H1 (cell line): ENCODE measurements around the gene FBN1. TPM values are rescaled to one million over a fixed set of nuclear protein-coding genes. Genes with fewer than 3 reads are reported as not detected.

Experiments
- CTCF ChIA-PET: fragments of 300-600 bp; sonication (Branson Sonifier 250); formaldehyde crosslinking; loops from one replicate; lab custom pipeline; 2021; ENCODE audit not compliant: partially characterized antibody; lab: Charles Lee
- POLR2A ChIA-PET: fragments of 300-600 bp; sonication (Branson Sonifier 250); formaldehyde crosslinking; loops from one replicate; lab custom pipeline; 2021; ENCODE audit warnings: inconsistent platforms; ENCODE audit not compliant: partially characterized antibody; lab: Charles Lee
- DNase-seq, 2 experiments: peaks; one replicate each; pipeline versions ENCODE4 v3.0.0 to v3.0.0-alpha.2; 2010 to 2022; ENCODE audit warnings: low spot score in 2 of 2, low read depth in 1 of 2, mixed read lengths in 1 of 2
- FAIRE-seq: peaks from 2 replicates; lab custom pipeline; 2011; peaks lifted over from hg19 to GRCh38; lab: Jason Lieb, UNC
- H2AFZ ChIP-seq: 2 replicates; pipeline ENCODE4 v1.8.1; 2012; ENCODE audit warnings: low read length, inconsistent platforms
- H2AK5ac ChIP-seq: 2 replicates; pipeline ENCODE4 v1.6.1; 2013; ENCODE audit warnings: low read depth, low read length
- H2BK120ac ChIP-seq: replicated peaks from 2 replicates; pipeline ENCODE3; 2013; ENCODE audit warnings: low read depth, low read length, inconsistent platforms
- H2BK12ac ChIP-seq: 2 replicates; pipeline ENCODE4 v1.6.1; 2013; ENCODE audit warnings: low read depth, low read length
- H2BK15ac ChIP-seq: 2 replicates; pipeline ENCODE4 v1.6.1; 2013; ENCODE audit warnings: low read length
- H2BK20ac ChIP-seq: 2 replicates; pipeline ENCODE4 v1.6.1; 2013; ENCODE audit warnings: low read length
- H2BK5ac ChIP-seq: 2 replicates; pipeline ENCODE4 v1.6.1; 2013; ENCODE audit warnings: low read depth, low read length
- H3K14ac ChIP-seq: 2 replicates; pipeline ENCODE4 v1.6.1; 2013; ENCODE audit warnings: inconsistent platforms; ENCODE audit not compliant: insufficient read length
- H3K18ac ChIP-seq: 2 replicates; pipeline ENCODE4 v1.6.1; 2013; ENCODE audit warnings: low read length; ENCODE audit errors: extremely low read depth
- H3K23ac ChIP-seq: 2 replicates; pipeline ENCODE4 v1.6.1; 2013; ENCODE audit warnings: inconsistent platforms; ENCODE audit not compliant: insufficient read length
- H3K23me2 ChIP-seq: 2 replicates; pipeline ENCODE4 v1.6.1; 2013; ENCODE audit warnings: low read depth, low read length
- H3K27ac ChIP-seq: 2 replicates; pipeline ENCODE4 v1.6.1; 2011; ENCODE audit warnings: low read depth, low read length, inconsistent platforms
- H3K27me3 ChIP-seq, 4 experiments: replicated peaks in 1 of 4; 1 replicate in 1 of 4; 2 replicates in 3 of 4; pipeline versions ENCODE4 v1.6.1 to v1.8.1; 2011 to 2013; ENCODE audit warnings: low read length in 3 of 4, mild to moderate bottlenecking in 3 of 4, inconsistent platforms in 2 of 4, mixed read lengths in 2 of 4, moderate library complexity in 1 of 4; ENCODE audit not compliant: control insufficient read depth in 3 of 4, insufficient read depth in 3 of 4; ENCODE audit errors: extremely low read depth in 1 of 4
- H3K36me3 ChIP-seq, 4 experiments: 2 replicates each; pipeline versions ENCODE4 v1.6.1 to v1.8.1; 2011 to 2013; ENCODE audit warnings: mild to moderate bottlenecking in 4 of 4, low read length in 3 of 4, moderate library complexity in 2 of 4, control low read depth in 1 of 4, inconsistent platforms in 1 of 4; ENCODE audit not compliant: insufficient read depth in 4 of 4, control insufficient read depth in 2 of 4
- H3K4ac ChIP-seq: replicated peaks from 2 replicates; pipeline ENCODE3; 2013; ENCODE audit warnings: low read length, low read depth, mixed read lengths, inconsistent platforms; ENCODE audit not compliant: insufficient read length
- H3K4me1 ChIP-seq, 4 experiments: replicated peaks in 1 of 4; 1 replicate in 1 of 4; 2 replicates in 3 of 4; pipeline versions ENCODE4 v1.6.1 to v1.8.1; 2011 to 2013; ENCODE audit warnings: low read length in 3 of 4, inconsistent platforms in 2 of 4, mixed read lengths in 1 of 4; ENCODE audit not compliant: insufficient read depth in 4 of 4, control insufficient read depth in 3 of 4
- H3K4me2 ChIP-seq, 2 experiments: 2 replicates each; pipeline versions ENCODE4 v1.6.1 to v1.8.1; 2011 to 2013; ENCODE audit warnings: low read depth in 2 of 2, low read length in 2 of 2, control low read depth in 1 of 2, inconsistent platforms in 1 of 2, mild to moderate bottlenecking in 1 of 2; ENCODE audit not compliant: insufficient read depth in 1 of 2
- H3K4me3 ChIP-seq, 4 experiments: fragments of 200-600, 300-600 bp in 1 of 4; sonication (generic), shearing (Covaris generic), sonication (Bioruptor Twin) in 1 of 4; 2 replicates each; pipeline versions ENCODE4 v1.5.1 to v1.8.1; 2011 to 2016; ENCODE audit warnings: low read length in 4 of 4, low read depth in 3 of 4, control low read depth in 2 of 4, inconsistent platforms in 2 of 4, mild to moderate bottlenecking in 2 of 4, mixed read lengths in 1 of 4, moderate library complexity in 1 of 4; ENCODE audit not compliant: insufficient read depth in 2 of 4; ENCODE audit errors: extremely low read depth in 1 of 4
- H3K56ac ChIP-seq: replicated peaks from 2 replicates; pipeline ENCODE3; 2013; ENCODE audit warnings: low read depth, mild to moderate bottlenecking, mixed read lengths, low read length, inconsistent platforms; ENCODE audit not compliant: insufficient read length
- H3K79me1 ChIP-seq: 2 replicates; pipeline ENCODE4 v1.6.1; 2013; ENCODE audit warnings: low read depth, low read length, control low read depth
- H3K79me2 ChIP-seq, 2 experiments: 2 replicates each; pipeline versions ENCODE4 v1.6.1 to v1.8.1; 2012 to 2013; ENCODE audit warnings: low read length in 2 of 2, mild to moderate bottlenecking in 2 of 2, inconsistent platforms in 1 of 2; ENCODE audit not compliant: insufficient read depth in 2 of 2, control insufficient read depth in 1 of 2
- H3K9ac ChIP-seq, 4 experiments: replicated peaks in 1 of 4; 1 replicate in 1 of 4; 2 replicates in 3 of 4; pipeline versions ENCODE4 v1.6.1 to v1.8.1; 2011 to 2013; ENCODE audit warnings: low read depth in 3 of 4, low read length in 3 of 4, control low read depth in 2 of 4, mild to moderate bottlenecking in 2 of 4, moderate library complexity in 2 of 4, inconsistent platforms in 1 of 4; ENCODE audit errors: extremely low read depth in 1 of 4
- H3K9me3 ChIP-seq, 2 experiments: 2 replicates each; pipeline versions ENCODE4 v1.6.1 to v1.8.1; 2012 to 2013; ENCODE audit warnings: mild to moderate bottlenecking in 2 of 2, moderate library complexity in 2 of 2, control low read depth in 1 of 2, inconsistent platforms in 1 of 2, low read depth in 1 of 2, low read length in 1 of 2, mixed read lengths in 1 of 2; ENCODE audit not compliant: insufficient read depth in 2 of 2
- H4K20me1 ChIP-seq, 2 experiments: replicated peaks in 1 of 2; 2 replicates each; pipeline versions ENCODE3 to v1.8.1; 2011 to 2013; ENCODE audit warnings: inconsistent platforms in 2 of 2, low read length in 2 of 2, mild to moderate bottlenecking in 1 of 2; ENCODE audit not compliant: insufficient read depth in 2 of 2, control insufficient read depth in 1 of 2
- H4K5ac ChIP-seq: 2 replicates; pipeline ENCODE4 v1.6.1; 2013; ENCODE audit warnings: low read length, low read depth, mixed read lengths, inconsistent platforms; ENCODE audit not compliant: insufficient read length
- H4K8ac ChIP-seq: 2 replicates; pipeline ENCODE4 v1.8.0; 2013; ENCODE audit warnings: mild to moderate bottlenecking, moderate library complexity, low read length, inconsistent platforms; ENCODE audit not compliant: insufficient read depth; ENCODE audit errors: extremely low read depth
- H4K91ac ChIP-seq: replicated peaks from 2 replicates; pipeline ENCODE3; 2013; ENCODE audit warnings: low read length, mixed read lengths, inconsistent platforms; ENCODE audit not compliant: insufficient read length
- CHD1 ChIP-seq: IDR thresholded peaks from 2 replicates; pipeline ENCODE4 v1.6.1; 2012; ENCODE audit warnings: low read depth, low read length, improper control_type of control experiment
- WGBS, 2 experiments: shearing (Covaris generic) in 1 of 2; methylation state at CpG; one replicate each; pipeline versions ENCODE4 v1.1.6 to v1.1.7; 2013 to 2015; ENCODE audit warnings: low lambda C conversion rate in 2 of 2, mixed read lengths in 2 of 2, inconsistent platforms in 1 of 2, low coverage in 1 of 2, missing lambda C conversion rate in 1 of 2; ENCODE audit not compliant: insufficient replicate concordance in 2 of 2, insufficient coverage in 1 of 2, insufficient read length in 1 of 2; ENCODE audit errors: extremely low coverage in 1 of 2, missing lambda C conversion rate in 1 of 2; 5-methylcytosine and 5-hydroxymethylcytosine counted together
- polyA plus RNA-seq, 7 experiments: library from polyadenylated mRNA; depleted of rRNA in 3 of 7; stranded (reverse) in 5 of 7; unstranded in 2 of 7; fragments of >200 nt in 5 of 7; fragments of 200-250 nt in 2 of 7; gene quantifications; 1 replicate in 5 of 7; 2 replicates in 1 of 7; 4 replicates in 1 of 7; pipeline versions ENCODE4 v1.2.1 to v1.2.3, GENCODE V29; 2011 to 2013; ENCODE audit warnings: missing spikeins in 2 of 7, mixed read lengths in 2 of 7
- total RNA-seq: library from RNA; stranded (reverse); fragmentation: NEBNext Ultra II Directional; extraction: Animal tissue kit (Norgen Biotek cat#: 25700); gene quantifications from 2 replicates; pipeline ENCODE4 v1.2.1, GENCODE V29; 2021

The FBN1 gene
- total and polyA plus RNA-seq, 2 of the 8 experiments (the other 6 are each of a cell fraction or from before 2014, with no cell fraction given) = 3.0 to 4.0 TPM

GRCh38 chr15:48425051-48425450 lies 220.5 kb downstream of the FBN1 start:
- H3K27me3 ChIP-seq = no peaks in the 10 kb centered on the region
- CTCF ChIA-PET = interaction anchor here (1.4 to 3.2 kb wide), 4 partner anchors 18 to 295 kb away, joined by 3 to 14 read pairs (median 4); no protein-coding TSS in a partner anchor
- no peak for TF ChIP-seq CHD1

More at GRCh38 chr15:48425051-48425450, 220.5 kb downstream of the FBN1 start:
- H3K18ac ChIP-seq = no peak overlapping the region
- no peak overlapping the region for H2AFZ ChIP-seq
- H4K20me1 ChIP-seq = no peaks in the 10 kb centered on the region
- no peak overlapping the region for H2BK12ac ChIP-seq
- H4K5ac ChIP-seq = no peak overlapping the region
- H3K4me1 ChIP-seq = peaks cover 2 to 7% (median 3%) of the 10 kb centered on the region in 4 experiments; a peak in 4 of 7 replicates
- no peaks in the 10 kb centered on the region for H3K36me3 ChIP-seq
- H3K27ac ChIP-seq = no peak overlapping the region
- no peak overlapping the region for H3K4ac ChIP-seq
- no peak overlapping the region for H3K4me3 ChIP-seq
- H3K23ac ChIP-seq = no peak overlapping the region
- H2AK5ac ChIP-seq = no peak overlapping the region
- H2BK20ac ChIP-seq = no peak overlapping the region
- no peak overlapping the region for H3K56ac ChIP-seq
- no peak for DNase-seq
- H2BK120ac ChIP-seq = no peak overlapping the region
- no peak overlapping the region for H4K8ac ChIP-seq
- no peak overlapping the region for H2BK5ac ChIP-seq
- no peak overlapping the region for H3K4me2 ChIP-seq
- H3K14ac ChIP-seq = no peak overlapping the region
- WGBS, 2 experiments = 85% methylated on average over 2 of the region's 2 CpGs; no CpG with 5 or more reads in 1 of the 2 experiments
- no peak overlapping the region for H4K91ac ChIP-seq
- no peaks in the 10 kb centered on the region for H3K79me1 ChIP-seq
- no peaks in the 10 kb centered on the region for H3K23me2 ChIP-seq
- no peaks in the 10 kb centered on the region for H3K79me2 ChIP-seq
- POLR2A ChIA-PET = no interaction called here
- FAIRE-seq = no peak
- H3K9me3 ChIP-seq = no peaks in the 10 kb centered on the region
- no peak overlapping the region for H2BK15ac ChIP-seq
- H3K9ac ChIP-seq = no peak overlapping the region
